T-helper 2 cell treated with Interferon-gamma antibody and Interleukin-4, amounts not matched to agents 5 μg/mL and 100 μg/mL, for 36 hours (primary cell): ENCODE measurements around the gene SURF6.
"Not testable (repeated sequence)": the region's sequence is repeated elsewhere in the genome, so short reads cannot be mapped to it uniquely, and the experiment has no call there.

ENCODE experiments used
- DNase-seq: peaks from one replicate; pipeline ENCODE4 v3.0.0; 2021; ENCODE audit warnings: low spot score
- H3K27ac Mint-ChIP-seq: one replicate; pipeline ENCODE4 v1.8.0; 2021; ENCODE audit warnings: mild to moderate bottlenecking, mixed read lengths
- H3K27me3 Mint-ChIP-seq: one replicate; pipeline ENCODE4 v1.8.0; 2021; ENCODE audit warnings: low read depth, mixed read lengths
- H3K36me3 Mint-ChIP-seq: one replicate; pipeline ENCODE4 v1.8.0; 2021; ENCODE audit warnings: low read depth, mixed read lengths
- H3K4me1 Mint-ChIP-seq: one replicate; pipeline ENCODE4 v1.8.0; 2021; ENCODE audit warnings: low read depth, mixed read lengths
- H3K4me3 Mint-ChIP-seq: one replicate; pipeline ENCODE4 v1.8.0; 2022; ENCODE audit warnings: mild to moderate bottlenecking, moderate library complexity, mixed read lengths
- H3K9me3 Mint-ChIP-seq: one replicate; pipeline ENCODE4 v1.8.0; 2021; ENCODE audit warnings: mixed read lengths

SURF6 gene

GRCh38 chr9:133315997-133316396 lies 20.0 kb downstream of the SURF6 start:
- Mint-ChIP-seq H3K27me3 (no peaks in the 10 kb centered on the region), H3K27ac (no peak overlapping the region), H3K4me1 (no peaks in the 10 kb centered on the region), H3K36me3 (no peaks in the 10 kb centered on the region), H3K9me3 (no peaks in the 10 kb centered on the region), H3K4me3 (no peak overlapping the region)
- DNase-seq: no peak

- Mint-ChIP-seq H3K4me3 (no peak overlapping the region), H3K36me3 (no peaks in the 10 kb centered on the region), H3K9me3 (no peaks in the 10 kb centered on the region), H3K27ac (no peak overlapping the region), H3K27me3 (no peaks in the 10 kb centered on the region), H3K4me1 (no peaks in the 10 kb centered on the region)
- no peak for DNase-seq
These were observed 26.4 kb downstream of the SURF6 start for GRCh38 chr9:133309608-133310007.

GRCh38 chr9:133307301-133307700 lies 28.7 kb downstream of the SURF6 start:
- no peak overlapping the region for H3K4me3 Mint-ChIP-seq
- H3K4me1 Mint-ChIP-seq: no peaks in the 10 kb centered on the region
- no peaks in the 10 kb centered on the region for H3K36me3 Mint-ChIP-seq
- H3K27me3 Mint-ChIP-seq: no peaks in the 10 kb centered on the region
- no peak overlapping the region for H3K27ac Mint-ChIP-seq
- no peaks in the 10 kb centered on the region for H3K9me3 Mint-ChIP-seq
- no peak for DNase-seq

GRCh38 chr9:133306242-133307204 lies 29.5 kb downstream of the SURF6 start:
- no peak overlapping the region for H3K27ac Mint-ChIP-seq
- DNase-seq: no peak
- H3K36me3 Mint-ChIP-seq: no peaks in the 10 kb centered on the region
- no peak overlapping the region for H3K4me3 Mint-ChIP-seq
- no peaks in the 10 kb centered on the region for H3K9me3 Mint-ChIP-seq
- no peaks in the 10 kb centered on the region for H3K4me1 Mint-ChIP-seq
- no peaks in the 10 kb centered on the region for H3K27me3 Mint-ChIP-seq

GRCh38 chr9:133305731-133306130 lies 30.3 kb downstream of the SURF6 start:
- no peaks in the 10 kb centered on the region for H3K9me3 Mint-ChIP-seq
- H3K4me1 Mint-ChIP-seq: no peaks in the 10 kb centered on the region

GRCh38 chr9:133304477-133305377 lies 31.3 kb downstream of the SURF6 start:
- no peaks in the 10 kb centered on the region for H3K4me1 Mint-ChIP-seq

More at GRCh38 chr9:133305731-133306130, 30.3 kb downstream of the SURF6 start:
- H3K4me3 Mint-ChIP-seq: no peak overlapping the region
- no peak for DNase-seq
- H3K27me3 Mint-ChIP-seq: no peaks in the 10 kb centered on the region
- no peaks in the 10 kb centered on the region for H3K36me3 Mint-ChIP-seq
- H3K27ac Mint-ChIP-seq: no peak overlapping the region

GRCh38 chr9:133304158-133304470 lies 31.9 kb downstream of the SURF6 start:
- no peaks in the 10 kb centered on the region for H3K9me3 Mint-ChIP-seq
- no peak for DNase-seq
- no peak overlapping the region for H3K4me3 Mint-ChIP-seq
- H3K4me1 Mint-ChIP-seq: no peaks in the 10 kb centered on the region
- no peaks in the 10 kb centered on the region for H3K27me3 Mint-ChIP-seq
- no peak overlapping the region for H3K27ac Mint-ChIP-seq
- H3K36me3 Mint-ChIP-seq: no peaks in the 10 kb centered on the region

More at GRCh38 chr9:133304477-133305377, 31.3 kb downstream of the SURF6 start:
- Mint-ChIP-seq H3K4me3 (no peak overlapping the region), H3K27ac (no peak overlapping the region), H3K27me3 (no peaks in the 10 kb centered on the region), H3K36me3 (no peaks in the 10 kb centered on the region), H3K9me3 (no peaks in the 10 kb centered on the region)
- DNase-seq: no peak

GRCh38 chr9:133303266-133304157 lies 32.5 kb downstream of the SURF6 start:
- Mint-ChIP-seq H3K27me3 (no peaks in the 10 kb centered on the region), H3K27ac (no peak overlapping the region), H3K4me1 (no peaks in the 10 kb centered on the region), H3K9me3 (no peaks in the 10 kb centered on the region), H3K4me3 (no peak overlapping the region), H3K36me3 (no peaks in the 10 kb centered on the region)
- DNase-seq: no peak

GRCh38 chr9:133301253-133302230 lies 34.4 kb downstream of the SURF6 start:
- H3K9me3 Mint-ChIP-seq: no peaks in the 10 kb centered on the region
- no peaks in the 10 kb centered on the region for H3K4me1 Mint-ChIP-seq

GRCh38 chr9:133299996-133300395 lies 36.0 kb downstream of the SURF6 start:
- H3K27ac Mint-ChIP-seq, H3K9me3 Mint-ChIP-seq, H3K4me3 Mint-ChIP-seq, DNase-seq, H3K4me1 Mint-ChIP-seq, H3K36me3 Mint-ChIP-seq, H3K27me3 Mint-ChIP-seq: not testable (repeated sequence)

More at GRCh38 chr9:133301253-133302230, 34.4 kb downstream of the SURF6 start:
- peaks cover 5% of the 10 kb centered on the region for H3K27me3 Mint-ChIP-seq
- H3K4me3 Mint-ChIP-seq: no peak overlapping the region
- no peak overlapping the region for H3K27ac Mint-ChIP-seq
- no peak for DNase-seq
- H3K36me3 Mint-ChIP-seq: no peaks in the 10 kb centered on the region

- Mint-ChIP-seq H3K27me3 (peaks cover 19% of the 10 kb centered on the region), H3K27ac (no peak overlapping the region), H3K36me3 (no peaks in the 10 kb centered on the region), H3K4me1 (no peaks in the 10 kb centered on the region), H3K9me3 (peaks cover 33% of the 10 kb centered on the region), H3K4me3 (no peak overlapping the region)
- DNase-seq: no peak
These were observed 41.7 kb downstream of the SURF6 start for GRCh38 chr9:133294257-133294656.

GRCh38 chr9:133290751-133291302 lies 45.2 kb downstream of the SURF6 start:
- Mint-ChIP-seq H3K36me3 (no peaks in the 10 kb centered on the region), H3K27ac (no peak overlapping the region), H3K9me3 (peaks cover 37% of the 10 kb centered on the region), H3K4me1 (no peaks in the 10 kb centered on the region), H3K27me3 (peaks cover 14% of the 10 kb centered on the region), H3K4me3 (no peak overlapping the region)
- no peak for DNase-seq
